GM21717 (cell line): ENCODE data around the gene SIMC1.

ENCODE experiments used
- ATAC-seq: cut with Tn5 transposase; IDR thresholded peaks from one replicate; pipeline ENCODE4 v1.9.1; 2021; ENCODE audit warnings: mild to moderate bottlenecking, moderate library complexity; ENCODE audit not compliant: unreplicated experiment

SIMC1 gene

DNA sequence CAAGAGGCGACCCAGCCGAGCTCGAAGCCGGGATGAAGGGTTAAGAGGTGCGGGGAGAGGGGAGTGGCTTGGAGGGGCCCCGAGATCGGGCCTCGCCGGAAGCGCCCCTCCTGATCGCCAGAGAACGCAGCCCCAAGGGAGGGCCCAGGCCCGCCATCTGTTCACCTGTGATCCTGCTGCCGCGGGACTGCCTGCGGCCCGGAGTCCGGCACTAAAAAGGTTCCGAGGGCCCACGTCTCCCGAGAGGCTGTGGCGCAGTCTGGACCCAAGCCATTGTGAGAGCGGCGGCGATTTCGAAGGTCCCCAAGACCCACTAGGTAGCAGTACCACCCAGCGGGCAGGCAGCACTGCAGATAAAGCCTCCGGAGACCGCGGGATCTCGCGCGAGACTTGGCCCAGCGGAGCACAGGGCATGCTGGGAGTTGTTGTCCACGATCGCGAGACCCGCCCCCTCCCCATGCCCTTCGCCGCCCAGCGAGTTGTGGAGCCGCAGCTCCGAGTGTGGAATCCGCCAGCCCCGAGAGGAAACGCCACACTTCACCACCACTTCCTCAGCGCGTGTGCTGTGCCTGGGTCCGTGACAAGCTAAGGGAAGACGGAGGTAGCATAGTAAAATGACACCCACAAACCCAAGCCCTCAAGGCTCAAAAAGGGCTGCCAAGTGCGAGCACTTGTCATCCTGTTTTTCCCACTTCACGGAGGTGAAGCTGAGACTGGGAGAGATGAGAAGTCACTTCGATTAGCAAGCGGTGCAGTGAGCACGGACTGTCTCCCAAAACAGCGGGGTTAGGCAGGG, 123.4 kb downstream of the SIMC1 start, which contains the start of gene KIAA1191:
KIAA1191 (minus strand) TSS at position 328 of the 796 bp plus-strand sequence. CDS start 2,256 bp downstream, outside the sequence.
- peak; percentile 90 for ATAC-seq

- no peak for ATAC-seq
Observed at GRCh38 chr5:176362233-176362490, 123.9 kb downstream of the SIMC1 start.

DNA sequence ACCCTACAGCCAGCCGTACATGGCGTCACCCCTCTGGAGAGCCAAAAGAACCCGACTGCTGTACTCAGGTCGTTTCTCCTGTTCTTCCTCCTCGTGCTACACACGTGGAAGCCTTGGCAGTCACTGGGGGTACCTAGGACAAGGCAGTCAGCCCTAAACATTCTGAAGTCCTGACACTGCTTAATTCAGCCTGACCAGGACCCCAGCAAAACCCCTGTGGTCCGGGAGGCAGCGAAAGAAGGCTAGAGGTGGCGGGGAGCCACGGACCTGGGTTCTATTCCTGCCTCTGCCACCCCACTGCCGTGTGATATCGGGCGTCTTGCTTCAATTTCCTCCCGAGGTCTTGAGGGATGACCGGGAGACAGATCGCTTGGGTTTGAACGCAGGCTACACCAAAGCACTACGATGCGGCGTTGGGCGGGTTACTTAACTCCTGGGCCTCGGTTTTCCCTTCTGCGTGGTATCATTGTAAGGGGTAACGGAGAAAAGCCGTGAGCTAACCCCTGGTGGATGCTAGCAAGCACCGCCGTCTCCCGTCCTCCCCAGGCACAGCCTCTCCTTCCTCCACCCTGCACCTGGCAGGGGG, 126.6 kb downstream of the SIMC1 start:
- ATAC-seq, result no peak

GRCh38 chr5:176365351-176366231, 127.4 kb downstream of the SIMC1 start, which contains the start of gene ARL10:
ARL10 (plus strand) TSS chr5:176365487; CDS start chr5:176365564, 77 bp downstream.
- peak; percentile 28 for ATAC-seq

GRCh38 chr5:176366232-176366894, 128.1 kb downstream of the SIMC1 start:
- no peak for ATAC-seq

DNA sequence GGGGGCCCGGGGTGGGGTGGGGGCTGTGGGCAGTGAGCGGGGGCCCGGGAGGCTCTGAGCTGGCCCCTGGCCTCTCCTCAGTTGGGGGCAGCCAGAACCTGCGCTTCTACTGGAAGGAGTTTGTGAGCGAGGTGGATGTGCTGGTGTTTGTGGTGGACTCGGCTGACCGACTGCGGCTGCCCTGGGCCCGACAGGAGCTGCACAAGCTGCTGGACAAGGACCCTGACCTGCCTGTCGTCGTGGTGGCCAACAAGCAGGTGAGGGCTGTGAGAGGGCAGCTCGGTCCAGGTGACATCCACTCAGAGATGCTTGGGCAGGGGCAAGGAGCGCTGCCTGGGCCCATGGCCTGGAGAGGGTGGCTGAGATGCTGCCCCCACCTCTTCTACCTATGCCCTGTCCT, 130.5 kb downstream of the SIMC1 start:
- no peak for ATAC-seq

DNA sequence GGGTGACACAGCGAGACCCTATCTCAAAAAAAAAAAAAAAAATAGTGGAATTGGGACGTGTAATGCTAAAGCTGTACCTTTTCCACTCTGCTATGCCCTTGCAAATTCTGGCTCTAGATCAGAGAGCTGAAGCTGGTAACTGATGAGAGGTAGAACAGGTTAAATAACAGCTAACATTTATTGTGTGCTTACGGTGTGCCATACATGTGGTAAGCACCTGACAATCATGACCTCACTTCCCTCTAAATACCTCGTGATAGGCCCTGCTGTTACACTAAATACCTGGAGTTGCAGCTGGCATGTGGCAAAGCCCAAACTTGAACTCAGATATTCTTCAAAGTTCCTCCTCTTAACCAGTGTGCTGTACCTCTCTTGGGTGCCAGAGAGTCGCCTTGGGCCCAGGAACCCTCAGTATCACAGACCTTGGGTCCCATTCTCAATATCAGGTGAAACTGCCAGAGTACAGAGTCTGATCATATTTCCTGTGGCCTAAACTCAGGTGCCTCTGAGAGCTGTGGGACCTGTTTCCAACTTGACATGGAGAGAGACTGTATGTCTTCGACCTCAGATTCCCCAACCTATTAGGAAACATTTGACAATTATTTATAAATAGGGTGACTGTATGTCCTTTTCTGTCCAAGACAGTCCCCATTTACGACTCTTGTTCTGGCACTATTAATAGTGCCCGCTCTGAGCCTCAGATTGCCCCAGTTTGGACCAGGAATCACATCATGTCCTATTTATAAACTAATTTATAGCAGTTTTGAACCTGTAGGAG, 131.9 kb downstream of the SIMC1 start:
- no peak for ATAC-seq

GRCh38 chr5:176371621-176372539, 133.7 kb downstream of the SIMC1 start:
- ATAC-seq, result no peak

DNA sequence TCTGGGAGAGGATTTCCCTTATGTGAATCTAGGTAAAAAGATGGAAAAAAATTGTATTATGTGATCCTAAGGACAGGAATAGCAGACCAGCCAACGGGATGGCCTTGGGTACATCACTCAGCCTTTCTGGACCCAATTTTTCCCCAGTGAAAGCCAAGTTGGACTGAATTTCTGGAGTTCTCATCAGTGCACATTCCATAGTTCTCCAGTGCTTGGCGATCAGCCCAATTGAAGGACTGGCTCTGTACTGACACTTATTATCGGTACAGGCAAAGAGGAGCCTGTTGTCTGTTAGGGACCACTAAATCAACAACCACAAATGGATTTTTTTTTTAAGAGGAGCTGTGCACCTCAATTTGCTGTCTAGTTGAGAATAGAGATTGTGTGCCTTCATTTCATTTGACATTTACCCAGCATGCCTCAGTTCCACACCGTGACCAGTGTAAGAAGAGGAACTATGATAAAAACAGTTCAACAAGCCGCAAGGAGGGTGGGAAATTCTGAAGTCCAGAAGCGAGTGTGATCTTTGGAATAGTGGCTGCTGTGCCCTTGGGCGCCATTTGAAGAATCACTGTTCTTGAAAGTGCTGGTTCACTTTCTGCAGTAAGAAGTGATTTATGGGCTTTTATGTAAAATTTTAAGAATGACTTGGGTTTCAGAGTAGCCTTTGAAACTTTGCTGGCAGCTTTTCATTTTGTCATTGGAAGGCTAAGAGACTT, 135.0 kb downstream of the SIMC1 start:
- ATAC-seq, result no peak

DNA sequence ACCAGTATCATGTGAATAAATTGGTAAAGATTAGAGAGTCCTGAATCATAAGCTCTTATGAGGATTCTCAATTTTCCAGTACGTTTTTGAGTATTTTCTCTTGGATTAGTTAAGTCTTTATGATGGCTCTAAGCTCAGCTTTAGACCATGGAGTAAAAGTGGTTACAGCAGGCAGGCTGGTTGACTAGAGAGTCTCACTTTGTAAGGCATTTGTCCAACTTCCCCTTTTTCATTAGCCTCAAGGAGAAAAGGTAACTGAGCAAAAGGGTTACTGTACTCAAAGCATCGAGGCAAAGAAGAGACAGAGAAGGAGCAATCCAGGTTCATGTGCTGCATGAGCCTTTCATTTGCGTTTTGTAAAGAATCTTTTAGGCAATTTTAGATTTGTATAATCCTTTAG, 141.7 kb downstream of the SIMC1 start:
- ATAC-seq, result no peak

DNA sequence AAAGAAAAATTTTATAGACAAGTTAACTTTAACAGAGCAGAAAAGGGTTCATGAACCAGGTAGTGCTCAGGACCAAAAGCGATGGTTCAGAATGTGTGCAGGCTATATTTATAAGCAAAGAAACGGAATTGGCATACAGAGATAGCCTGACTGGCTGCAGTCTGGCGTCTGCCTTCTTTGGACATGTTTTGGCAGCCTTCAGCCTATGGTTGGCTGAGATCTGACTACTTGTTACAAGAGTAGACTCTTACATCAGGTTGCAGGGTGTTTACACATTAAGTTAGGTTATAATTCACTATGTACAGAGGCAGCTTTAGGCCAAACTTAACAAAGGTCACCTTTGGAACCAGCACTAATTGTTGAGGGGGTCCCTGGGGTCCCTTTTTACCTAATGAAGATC, 143.2 kb downstream of the SIMC1 start:
- ATAC-seq, result no peak

DNA sequence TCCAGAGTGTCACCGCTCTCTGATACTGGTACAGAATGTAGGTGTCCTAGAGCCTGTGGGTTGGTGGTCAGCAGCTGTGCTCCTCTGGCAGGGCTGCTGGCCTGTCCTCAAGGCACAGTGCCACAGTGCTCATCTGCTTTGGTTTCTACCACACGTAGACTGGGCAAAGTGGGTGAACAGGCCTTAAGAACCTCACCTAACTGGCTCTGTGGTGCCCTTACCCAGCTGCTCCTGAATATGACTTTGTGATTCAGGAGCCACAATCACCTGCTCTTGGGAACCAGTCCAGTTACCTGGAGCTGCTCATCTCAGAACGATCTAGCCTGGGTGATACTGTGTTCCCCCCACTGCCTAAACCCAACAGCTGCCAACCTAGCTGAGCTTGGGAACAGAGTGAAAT, 143.8 kb downstream of the SIMC1 start:
- no peak for ATAC-seq

- no peak for ATAC-seq
Observed at GRCh38 chr5:176382721-176383120, 144.5 kb downstream of the SIMC1 start.

DNA sequence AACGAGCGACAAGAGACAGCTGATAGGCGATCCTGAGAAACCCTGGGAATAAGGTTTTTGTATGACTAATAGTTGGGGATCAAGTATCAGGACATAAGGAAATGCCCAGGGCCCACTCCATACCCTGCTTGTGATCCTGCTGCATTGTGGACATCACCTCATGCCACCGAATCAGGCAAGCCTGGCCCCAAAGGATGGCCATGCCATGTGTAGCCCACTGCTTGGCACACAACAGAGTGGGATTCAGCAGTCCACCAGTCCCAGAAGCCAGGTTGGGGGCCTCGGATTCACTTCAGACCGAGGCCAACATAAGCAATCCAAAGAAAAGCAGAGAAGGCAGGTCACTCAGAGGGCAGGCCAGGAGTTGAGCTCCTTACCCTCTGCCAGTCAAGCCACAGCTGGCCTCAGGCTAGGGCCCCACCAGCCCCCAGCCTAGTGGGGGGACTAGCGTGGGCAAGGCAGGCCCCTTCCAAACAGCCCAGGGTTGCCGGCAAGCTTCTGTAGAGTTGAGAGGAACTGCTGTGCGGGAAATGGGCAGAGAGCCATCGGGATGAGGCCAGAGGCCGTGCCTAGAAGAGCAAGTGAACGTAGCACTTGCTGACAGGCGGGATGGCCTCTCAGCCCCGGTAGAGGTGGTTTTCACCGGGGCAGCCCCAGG, 145.2 kb downstream of the SIMC1 start:
- ATAC-seq, result no peak

DNA sequence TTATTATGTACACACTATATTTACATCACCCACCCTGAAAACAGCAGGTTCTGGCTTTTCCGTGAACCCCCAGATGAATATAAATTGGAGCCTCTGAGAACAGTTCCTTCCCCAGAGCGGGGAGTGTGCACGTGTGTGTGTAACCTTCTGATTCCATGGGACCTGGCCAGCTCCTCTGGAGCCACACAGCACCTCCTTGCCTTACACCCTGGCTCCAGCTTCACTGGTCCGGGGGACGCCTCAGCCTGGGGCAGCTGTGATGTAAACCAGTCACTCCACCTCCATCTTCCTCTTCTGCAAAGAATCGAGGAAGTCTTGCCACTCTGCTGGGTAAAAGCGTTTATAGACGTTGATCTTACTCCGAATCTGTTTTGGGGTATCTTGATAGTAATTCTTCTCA, 145.7 kb downstream of the SIMC1 start:
- ATAC-seq, result no peak

- ATAC-seq, result no peak
Observed at GRCh38 chr5:176384366-176384930, 146.2 kb downstream of the SIMC1 start.

DNA sequence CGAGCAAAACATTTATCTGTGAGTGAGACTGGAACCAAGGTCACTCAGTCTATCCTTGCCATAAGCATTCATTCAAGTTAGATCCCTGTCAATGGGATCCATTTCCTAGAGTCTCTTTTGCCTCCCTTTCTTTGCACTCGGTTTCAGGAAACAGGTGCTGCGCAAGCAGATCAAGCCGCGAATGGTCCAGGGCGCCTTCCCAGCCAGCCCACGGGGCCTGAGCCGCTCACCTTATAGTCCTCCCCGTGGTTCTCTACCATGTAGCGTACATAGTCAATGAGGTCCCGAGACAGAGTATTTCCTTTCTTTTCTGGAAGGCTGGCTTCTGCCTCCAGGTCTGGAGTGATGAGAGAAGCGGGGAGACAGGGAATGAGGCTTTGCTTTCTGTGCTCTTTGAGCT, 146.8 kb downstream of the SIMC1 start:
- no peak for ATAC-seq

DNA sequence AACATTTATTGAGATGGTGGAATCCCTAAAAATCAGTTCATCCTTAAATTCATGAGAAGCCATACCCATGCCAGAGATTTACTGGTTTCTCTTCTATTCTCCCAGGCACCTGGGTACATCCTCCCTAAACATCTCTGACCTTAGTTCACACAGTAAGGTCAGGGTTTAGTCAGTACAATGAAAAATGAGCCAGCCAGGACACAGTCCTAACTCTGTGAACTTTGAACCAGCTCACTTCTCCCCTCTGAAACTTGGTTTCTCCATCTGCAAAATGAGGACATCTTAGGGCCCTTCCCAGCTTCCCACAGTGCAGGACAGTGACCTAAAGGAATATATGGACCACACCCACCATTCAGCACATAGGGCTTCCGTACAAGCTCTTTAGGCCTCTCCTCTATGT, 148.3 kb downstream of the SIMC1 start:
- ATAC-seq, result no peak
